Central memory CD4-positive, alpha-beta T cell (primary cell): ENCODE measurements around the gene SLC16A13.

ENCODE experiments used
- DNase-seq: peaks from one replicate; pipeline ENCODE4 v3.0.0; 2022

Gene SLC16A13

GRCh38 chr17:7014261-7014994 is 21.4 kb upstream of the SLC16A13 start:
- peak; percentile 98 for DNase-seq

GRCh38 chr17:7014995-7015958 is 20.5 kb upstream of the SLC16A13 start:
- peak; percentile 89 for DNase-seq

GRCh38 chr17:7016418-7016817 is 19.4 kb upstream of the SLC16A13 start:
- no peak for DNase-seq

GRCh38 chr17:7016886-7017826 is 18.7 kb upstream of the SLC16A13 start:
- no peak for DNase-seq

- no peak for DNase-seq
Measured at GRCh38 chr17:7017827-7018200, 18.0 kb upstream of the SLC16A13 start.

- DNase-seq = no peak
Measured at GRCh38 chr17:7018331-7018964, 17.4 kb upstream of the SLC16A13 start.

GRCh38 chr17:7019367-7019766 is 16.4 kb upstream of the SLC16A13 start:
- DNase-seq = no peak

- no peak for DNase-seq
Measured at GRCh38 chr17:7019839-7020519, 15.8 kb upstream of the SLC16A13 start.

- DNase-seq = no peak
Measured at GRCh38 chr17:7020894-7021664, 14.7 kb upstream of the SLC16A13 start.

- peak; percentile 69 for DNase-seq
Measured at GRCh38 chr17:7021993-7022778, 13.6 kb upstream of the SLC16A13 start.

GRCh38 chr17:7022781-7023571 is 12.8 kb upstream of the SLC16A13 start, which contains the start of gene BCL6B:
BCL6B (plus strand) TSS chr17:7023050; CDS start chr17:7023672, 622 bp downstream.
- no peak for DNase-seq

GRCh38 chr17:7023576-7024401 is 12.0 kb upstream of the SLC16A13 start:
- peak; percentile 91 for DNase-seq

GRCh38 chr17:7024402-7024785 is 11.4 kb upstream of the SLC16A13 start:
- no peak for DNase-seq

GRCh38 chr17:7025245-7025644 is 10.6 kb upstream of the SLC16A13 start:
- DNase-seq = no peak

- no peak for DNase-seq
Measured at GRCh38 chr17:7026471-7027115, 9.2 kb upstream of the SLC16A13 start.

GRCh38 chr17:7027335-7027734 is 8.5 kb upstream of the SLC16A13 start:
- DNase-seq = no peak

GRCh38 chr17:7029096-7029495 is 6.7 kb upstream of the SLC16A13 start:
- no peak for DNase-seq

- peak; percentile 43 for DNase-seq
Measured at GRCh38 chr17:7029659-7030058, 6.2 kb upstream of the SLC16A13 start.
